ENCODE results near the gene TMEM217.
A peak's percentile ranks its signal among the peaks of the same experiment; 100 is the strongest.

The TMEM217 gene

DNA sequence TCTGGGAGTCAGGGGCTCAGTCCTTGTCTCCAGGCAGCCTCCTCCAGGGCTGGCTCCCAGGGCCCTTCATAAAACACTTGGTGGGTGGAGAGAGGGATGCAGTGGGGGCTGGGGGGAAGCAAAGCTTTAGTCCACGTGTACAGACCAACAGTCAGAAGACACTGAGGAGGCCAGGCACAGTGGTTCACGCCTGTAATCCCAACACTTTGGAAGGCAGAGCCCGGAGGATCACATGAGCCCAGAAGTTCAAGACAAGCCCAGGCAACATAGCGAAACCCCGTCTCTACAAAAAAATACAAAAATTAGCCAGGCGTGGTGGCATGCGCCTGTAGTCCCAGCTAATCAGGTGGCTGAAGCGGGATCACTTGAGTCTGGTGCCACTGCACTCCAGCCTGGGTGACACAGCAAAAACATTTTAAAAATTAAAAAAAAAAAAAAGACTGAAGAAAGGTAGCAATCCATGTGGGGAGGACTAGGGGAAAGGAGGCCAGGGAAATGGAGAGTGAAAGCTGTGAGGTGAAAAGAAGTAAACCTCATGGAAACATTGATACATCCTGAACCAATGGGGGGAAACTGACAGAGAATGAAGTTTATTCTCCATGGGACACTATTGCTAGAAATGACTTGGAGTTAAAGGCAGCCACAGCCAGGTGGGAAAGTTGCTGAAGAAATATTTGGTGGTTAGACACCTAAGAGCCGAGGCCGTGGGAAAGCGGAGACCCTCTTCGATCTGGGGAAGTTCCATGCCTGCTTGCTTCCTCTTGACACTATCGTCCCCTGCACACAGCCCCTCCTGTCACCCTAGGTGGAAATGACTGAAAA, 52.6 kb downstream of the TMEM217 start:
- Histone ChIP-seq H3K27ac (ENCODE audit: extremely low read depth, low read depth, low read length) (no peak overlapping the region), H3K36me3 (ENCODE audit: control insufficient read depth in 2 of 2, insufficient read depth in 1 of 2, low read length in 2 of 2) (no peaks in the 10 kb centered on the region), H3K4me1 (ENCODE audit: control insufficient read depth, insufficient read depth, low read length) (peaks cover 4% of the 10 kb centered on the region), H3K4me3 (ENCODE audit: low read depth, low read length) (no peak overlapping the region), H3K9me3 (ENCODE audit: control insufficient read depth, insufficient read depth, low read depth, low read length) (no peaks in the 10 kb centered on the region)
- ChIA-PET POLR2A (no interaction called here), CTCF (interaction anchor here (0.6 to 17.8 kb wide), 18 partner anchors 10 to 1072 kb away, joined by 3 to 845 read pairs (median 3); no protein-coding TSS in a partner anchor)
- TF ChIP-seq ZNF623 (tag by site-specific recombination; IDR thresholded peaks at IDR 0.05) (no peak), ZFHX2 (tag by site-specific recombination; conservative IDR thresholded peaks at IDR 0.05) (peak; percentile 33), PRDM1 (tag by site-specific recombination; IDR thresholded peaks at IDR 0.05) (peak; percentile 87), ZNF112 (tag by site-specific recombination; IDR thresholded peaks at IDR 0.05) (no peak), ZBTB20 (tag by site-specific recombination; IDR thresholded peaks at IDR 0.05) (peak; percentile 21; the same call in 1 of the 2 replicates)
- TF ChIP-seq, protein P1, sequence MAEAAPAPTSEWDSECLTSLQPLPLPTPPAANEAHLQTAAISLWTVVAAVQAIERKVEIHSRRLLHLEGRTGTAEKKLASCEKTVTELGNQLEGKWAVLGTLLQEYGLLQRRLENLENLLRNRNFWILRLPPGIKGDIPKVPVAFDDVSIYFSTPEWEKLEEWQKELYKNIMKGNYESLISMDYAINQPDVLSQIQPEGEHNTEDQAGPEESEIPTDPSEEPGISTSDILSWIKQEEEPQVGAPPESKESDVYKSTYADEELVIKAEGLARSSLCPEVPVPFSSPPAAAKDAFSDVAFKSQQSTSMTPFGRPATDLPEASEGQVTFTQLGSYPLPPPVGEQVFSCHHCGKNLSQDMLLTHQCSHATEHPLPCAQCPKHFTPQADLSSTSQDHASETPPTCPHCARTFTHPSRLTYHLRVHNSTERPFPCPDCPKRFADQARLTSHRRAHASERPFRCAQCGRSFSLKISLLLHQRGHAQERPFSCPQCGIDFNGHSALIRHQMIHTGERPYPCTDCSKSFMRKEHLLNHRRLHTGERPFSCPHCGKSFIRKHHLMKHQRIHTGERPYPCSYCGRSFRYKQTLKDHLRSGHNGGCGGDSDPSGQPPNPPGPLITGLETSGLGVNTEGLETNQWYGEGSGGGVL (tag by site-specific recombination; IDR thresholded peaks at IDR 0.05): peak; percentile 68; the same call in 1 of the 2 replicates

DNA sequence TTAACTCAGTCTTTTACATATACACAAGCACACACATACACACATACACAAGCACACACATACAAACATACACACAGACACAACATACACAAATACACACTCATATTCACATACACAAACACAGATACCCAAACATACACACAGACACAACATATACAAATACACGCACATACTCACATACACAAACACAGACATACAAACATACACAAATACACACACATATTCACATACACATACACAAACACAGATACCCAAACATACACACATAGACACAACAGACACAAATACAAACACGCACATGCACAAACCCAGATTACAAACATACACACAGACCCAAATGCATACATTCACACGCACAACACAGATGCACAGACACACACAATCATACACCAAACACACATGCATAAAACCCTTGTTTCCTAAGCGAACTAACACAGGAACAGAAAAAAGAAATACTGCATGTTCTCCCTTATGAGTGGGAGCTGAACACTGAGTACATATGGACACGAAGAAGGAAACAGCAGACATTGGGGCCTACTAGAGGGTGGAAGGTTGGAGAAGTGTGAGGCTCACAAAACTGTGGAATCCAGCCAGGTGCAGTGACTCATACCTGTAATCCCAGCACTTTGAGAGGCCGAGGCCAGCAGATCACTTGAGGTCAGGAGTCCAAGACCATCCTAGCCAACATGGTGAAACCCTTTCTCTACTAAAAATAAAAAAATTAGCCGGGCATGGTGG, 53.8 kb downstream of the TMEM217 start:
- Histone ChIP-seq H3K9me3 (ENCODE audit: control insufficient read depth, insufficient read depth, low read depth, low read length) (no peaks in the 10 kb centered on the region), H3K36me3 (ENCODE audit: control insufficient read depth in 2 of 2, insufficient read depth in 1 of 2, low read length in 2 of 2) (no peaks in the 10 kb centered on the region), H3K4me3 (ENCODE audit: low read depth, low read length) (no peak overlapping the region), H3K27ac (ENCODE audit: extremely low read depth, low read depth, low read length) (no peak overlapping the region), H3K4me1 (ENCODE audit: control insufficient read depth, insufficient read depth, low read length) (peaks cover 4% of the 10 kb centered on the region)
- ChIA-PET CTCF (interaction anchor here (0.6 to 17.8 kb wide), 10 partner anchors 21 to 319 kb away, joined by 3 to 845 read pairs (median 5); partner anchors contain the start of gene C6orf89), POLR2A (no interaction called here)
- no peak for TF ChIP-seq ZNF624 (tag by site-specific recombination; IDR thresholded peaks at IDR 0.05)
- TF ChIP-seq SP2 (tag by site-specific recombination; IDR thresholded peaks at IDR 0.05): no peak
- peak; percentile 57; the same call in 1 of the 2 replicates for TF ChIP-seq ZNF521 (tag by site-specific recombination; IDR thresholded peaks at IDR 0.05)
- peak; percentile 61; the same call in 1 of the 2 replicates for TF ChIP-seq ZNF311 (tag by site-specific recombination; IDR thresholded peaks at IDR 0.05; ENCODE audit: borderline replicate concordance)
- TF ChIP-seq ZSCAN16 (tag by site-specific recombination; IDR thresholded peaks at IDR 0.05): 0 out of 2 replicates have a peak, but pooled peaks have one; percentile 28
- no peak for TF ChIP-seq ZNF776 (tag by site-specific recombination; IDR thresholded peaks at IDR 0.05; ENCODE audit: borderline replicate concordance)
- TF ChIP-seq ZNF155 (tag by site-specific recombination; IDR thresholded peaks at IDR 0.05): no peak
- peak; percentile 28 for TF ChIP-seq ZBTB20 (tag by site-specific recombination; IDR thresholded peaks at IDR 0.05)
- TF ChIP-seq KLF10 (tag by site-specific recombination; IDR thresholded peaks at IDR 0.05): no peak
- no peak for TF ChIP-seq SP3 (tag by site-specific recombination; IDR thresholded peaks at IDR 0.05)
- peak; percentile 12; the same call in 1 of the 2 replicates for TF ChIP-seq ZNF366 (tag by site-specific recombination; conservative IDR thresholded peaks at IDR 0.05)
- peak; percentile 15; the same call in 1 of the 2 replicates for TF ChIP-seq RBAK (tag by site-specific recombination; IDR thresholded peaks at IDR 0.05)
- TF ChIP-seq ZNF266 (tag by site-specific recombination; IDR thresholded peaks at IDR 0.05; ENCODE audit: low read depth): 0 out of 2 replicates have a peak, but pooled peaks have one; percentile 18
- peak; percentile 9; the same call in 1 of the 2 replicates for TF ChIP-seq OSR2 (tag by site-specific recombination; IDR thresholded peaks at IDR 0.05)
- no peak for TF ChIP-seq MEIS1 (CRISPR knock-in tag; IDR thresholded peaks at IDR 0.05; ENCODE audit: borderline replicate concordance)
- TF ChIP-seq ZNF426 (tag by site-specific recombination; IDR thresholded peaks at IDR 0.05): no peak
- peak; percentile 73; the same call in 1 of the 2 replicates for TF ChIP-seq ZNF777 (tag by site-specific recombination; IDR thresholded peaks at IDR 0.05; ENCODE audit: borderline replicate concordance)
- TF ChIP-seq, protein P2, sequence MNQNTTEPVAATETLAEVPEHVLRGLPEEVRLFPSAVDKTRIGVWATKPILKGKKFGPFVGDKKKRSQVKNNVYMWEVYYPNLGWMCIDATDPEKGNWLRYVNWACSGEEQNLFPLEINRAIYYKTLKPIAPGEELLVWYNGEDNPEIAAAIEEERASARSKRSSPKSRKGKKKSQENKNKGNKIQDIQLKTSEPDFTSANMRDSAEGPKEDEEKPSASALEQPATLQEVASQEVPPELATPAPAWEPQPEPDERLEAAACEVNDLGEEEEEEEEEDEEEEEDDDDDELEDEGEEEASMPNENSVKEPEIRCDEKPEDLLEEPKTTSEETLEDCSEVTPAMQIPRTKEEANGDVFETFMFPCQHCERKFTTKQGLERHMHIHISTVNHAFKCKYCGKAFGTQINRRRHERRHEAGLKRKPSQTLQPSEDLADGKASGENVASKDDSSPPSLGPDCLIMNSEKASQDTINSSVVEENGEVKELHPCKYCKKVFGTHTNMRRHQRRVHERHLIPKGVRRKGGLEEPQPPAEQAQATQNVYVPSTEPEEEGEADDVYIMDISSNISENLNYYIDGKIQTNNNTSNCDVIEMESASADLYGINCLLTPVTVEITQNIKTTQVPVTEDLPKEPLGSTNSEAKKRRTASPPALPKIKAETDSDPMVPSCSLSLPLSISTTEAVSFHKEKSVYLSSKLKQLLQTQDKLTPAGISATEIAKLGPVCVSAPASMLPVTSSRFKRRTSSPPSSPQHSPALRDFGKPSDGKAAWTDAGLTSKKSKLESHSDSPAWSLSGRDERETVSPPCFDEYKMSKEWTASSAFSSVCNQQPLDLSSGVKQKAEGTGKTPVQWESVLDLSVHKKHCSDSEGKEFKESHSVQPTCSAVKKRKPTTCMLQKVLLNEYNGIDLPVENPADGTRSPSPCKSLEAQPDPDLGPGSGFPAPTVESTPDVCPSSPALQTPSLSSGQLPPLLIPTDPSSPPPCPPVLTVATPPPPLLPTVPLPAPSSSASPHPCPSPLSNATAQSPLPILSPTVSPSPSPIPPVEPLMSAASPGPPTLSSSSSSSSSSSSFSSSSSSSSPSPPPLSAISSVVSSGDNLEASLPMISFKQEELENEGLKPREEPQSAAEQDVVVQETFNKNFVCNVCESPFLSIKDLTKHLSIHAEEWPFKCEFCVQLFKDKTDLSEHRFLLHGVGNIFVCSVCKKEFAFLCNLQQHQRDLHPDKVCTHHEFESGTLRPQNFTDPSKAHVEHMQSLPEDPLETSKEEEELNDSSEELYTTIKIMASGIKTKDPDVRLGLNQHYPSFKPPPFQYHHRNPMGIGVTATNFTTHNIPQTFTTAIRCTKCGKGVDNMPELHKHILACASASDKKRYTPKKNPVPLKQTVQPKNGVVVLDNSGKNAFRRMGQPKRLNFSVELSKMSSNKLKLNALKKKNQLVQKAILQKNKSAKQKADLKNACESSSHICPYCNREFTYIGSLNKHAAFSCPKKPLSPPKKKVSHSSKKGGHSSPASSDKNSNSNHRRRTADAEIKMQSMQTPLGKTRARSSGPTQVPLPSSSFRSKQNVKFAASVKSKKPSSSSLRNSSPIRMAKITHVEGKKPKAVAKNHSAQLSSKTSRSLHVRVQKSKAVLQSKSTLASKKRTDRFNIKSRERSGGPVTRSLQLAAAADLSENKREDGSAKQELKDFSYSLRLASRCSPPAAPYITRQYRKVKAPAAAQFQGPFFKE (tag by site-specific recombination; IDR thresholded peaks at IDR 0.05; ENCODE audit: borderline replicate concordance): no peak
- no peak for TF ChIP-seq ZNF510 (tag by site-specific recombination; IDR thresholded peaks at IDR 0.05; ENCODE audit: insufficient replicate concordance)
